H9 (cell line): ENCODE results near the gene SNRNP40. TPM values are rescaled to one million over a fixed set of nuclear protein-coding genes. Genes with fewer than 3 reads are reported as not detected.

ENCODE experiments used
- DNase-seq: peaks from one replicate; pipeline ENCODE4 v3.0.0-alpha.2; 2017
- H2AFZ ChIP-seq: one replicate; pipeline ENCODE4 v1.6.1; 2013; ENCODE audit warnings: mild to moderate bottlenecking, low read length, control low read depth, moderate library complexity
- H2AK5ac ChIP-seq: 2 replicates; pipeline ENCODE4 v1.6.1; 2013; ENCODE audit warnings: low read length, control low read depth, mixed read lengths; ENCODE audit not compliant: insufficient read length
- H2BK120ac ChIP-seq: one replicate; pipeline ENCODE4 v1.6.1; 2013; ENCODE audit warnings: low read depth, mild to moderate bottlenecking, low read length, control low read depth, inconsistent platforms; ENCODE audit not compliant: poor library complexity, severe bottlenecking
- H2BK12ac ChIP-seq: 2 replicates; pipeline ENCODE4 v1.6.1; 2013; ENCODE audit warnings: low read length, control low read depth, mixed read lengths, low read depth; ENCODE audit not compliant: insufficient read length
- H2BK15ac ChIP-seq: 2 replicates; pipeline ENCODE4 v1.6.1; 2013; ENCODE audit warnings: low read depth, low read length, control low read depth
- H2BK20ac ChIP-seq: one replicate; pipeline ENCODE4 v1.6.1; 2013; ENCODE audit warnings: low read depth, mild to moderate bottlenecking, low read length, control low read depth, inconsistent platforms; ENCODE audit not compliant: poor library complexity, severe bottlenecking
- H2BK5ac ChIP-seq: 2 replicates; pipeline ENCODE4 v1.6.1; 2013; ENCODE audit warnings: low read length, control low read depth, mixed read lengths; ENCODE audit not compliant: insufficient read length
- H3K14ac ChIP-seq: 2 replicates; pipeline ENCODE4 v1.6.1; 2013; ENCODE audit warnings: low read length, control low read depth; ENCODE audit not compliant: insufficient read depth
- H3K18ac ChIP-seq: 2 replicates; pipeline ENCODE4 v1.6.1; 2013; ENCODE audit warnings: low read depth, mild to moderate bottlenecking, mixed read lengths, low read length, control low read depth; ENCODE audit not compliant: insufficient read length
- H3K23ac ChIP-seq: 2 replicates; pipeline ENCODE4 v1.6.1; 2013; ENCODE audit warnings: low read length, control low read depth, mixed read lengths, low read depth; ENCODE audit not compliant: insufficient read length
- H3K23me2 ChIP-seq: 2 replicates; pipeline ENCODE4 v1.6.1; 2013; ENCODE audit warnings: low read depth, mild to moderate bottlenecking, mixed read lengths, low read length, control low read depth; ENCODE audit not compliant: insufficient read length, poor library complexity, severe bottlenecking
- H3K27ac ChIP-seq: 2 replicates; pipeline ENCODE4 v1.5.1; 2013; ENCODE audit warnings: low read length, control low read depth, mixed read lengths, low read depth; ENCODE audit not compliant: insufficient read length
- H3K27me3 ChIP-seq: 2 replicates; pipeline ENCODE4 v1.6.1; 2013; ENCODE audit warnings: low read length, control low read depth, inconsistent platforms; ENCODE audit not compliant: insufficient read depth
- H3K4ac ChIP-seq: 2 replicates; pipeline ENCODE4 v1.6.1; 2013; ENCODE audit warnings: low read depth, mild to moderate bottlenecking, control low read depth, inconsistent platforms, low read length, moderate library complexity
- H3K4me1 ChIP-seq: 2 replicates; pipeline ENCODE4 v1.6.1; 2013; ENCODE audit warnings: low read length, control low read depth, inconsistent platforms; ENCODE audit not compliant: insufficient read depth
- H3K4me2 ChIP-seq: 2 replicates; pipeline ENCODE4 v1.6.1; 2013; ENCODE audit warnings: low read length, control low read depth, mixed read lengths; ENCODE audit not compliant: insufficient read length, insufficient read depth
- H3K56ac ChIP-seq: 2 replicates; pipeline ENCODE4 v1.6.1; 2013; ENCODE audit warnings: low read depth, mild to moderate bottlenecking, mixed read lengths, low read length, control low read depth; ENCODE audit not compliant: insufficient read length
- H3K79me1 ChIP-seq: 2 replicates; pipeline ENCODE4 v1.6.1; 2013; ENCODE audit warnings: low read depth, mild to moderate bottlenecking, moderate library complexity, low read length, control low read depth, inconsistent platforms; ENCODE audit not compliant: insufficient read depth, poor library complexity, severe bottlenecking
- H3K79me2 ChIP-seq: 2 replicates; pipeline ENCODE4 v1.6.1; 2013; ENCODE audit warnings: low read length, control low read depth, inconsistent platforms; ENCODE audit not compliant: insufficient read depth
- H3K9ac ChIP-seq: 2 replicates; pipeline ENCODE4 v1.6.1; 2013; ENCODE audit warnings: low read length, control low read depth, mixed read lengths; ENCODE audit not compliant: insufficient read length; ENCODE audit errors: extremely low read depth
- H3K9me3 ChIP-seq: one replicate; pipeline ENCODE4 v1.6.1; 2013; ENCODE audit warnings: low read depth, low read length, inconsistent platforms; ENCODE audit not compliant: control insufficient read depth
- H3T11ph ChIP-seq: one replicate; pipeline ENCODE4 v1.6.1; 2013; ENCODE audit warnings: mild to moderate bottlenecking, low read length, control low read depth, inconsistent platforms
- H4K20me1 ChIP-seq: one replicate; pipeline ENCODE4 v1.6.1; 2013; ENCODE audit not compliant: control insufficient read depth, insufficient read length, insufficient read depth
- H4K5ac ChIP-seq: 2 replicates; pipeline ENCODE4 v1.6.1; 2013; ENCODE audit warnings: low read depth, mild to moderate bottlenecking, mixed read lengths, low read length, control low read depth; ENCODE audit not compliant: insufficient read length
- H4K8ac ChIP-seq: replicated peaks from 2 replicates; pipeline ENCODE4 v1.6.1; 2013; ENCODE audit warnings: low read length, control low read depth, mixed read lengths, low read depth; ENCODE audit not compliant: insufficient read length
- H4K91ac ChIP-seq: 2 replicates; pipeline ENCODE4 v1.6.1; 2013; ENCODE audit warnings: low read depth, mild to moderate bottlenecking, moderate library complexity, mixed read lengths, low read length, control low read depth; ENCODE audit not compliant: insufficient read length
- H3K27ac Mint-ChIP-seq, 3 experiments: 2 replicates in 2 of 3; 3 replicates in 1 of 3; pipeline ENCODE4 v1.8.0; 2020 to 2021; ENCODE audit warnings: mixed read lengths in 3 of 3, mild to moderate bottlenecking in 1 of 3, moderate library complexity in 1 of 3
- H3K27me3 Mint-ChIP-seq: 2 replicates; pipeline ENCODE4 v1.8.0; 2021; ENCODE audit warnings: low read depth, mild to moderate bottlenecking, moderate library complexity, mixed read lengths
- H3K36me3 Mint-ChIP-seq, 3 experiments: 2 replicates in 2 of 3; 3 replicates in 1 of 3; pipeline ENCODE4 v1.8.0; 2020 to 2021; ENCODE audit warnings: low read depth in 3 of 3, mixed read lengths in 3 of 3; ENCODE audit not compliant: insufficient read depth in 1 of 3
- H3K4me1 Mint-ChIP-seq, 2 experiments: 2 replicates each; pipeline ENCODE4 v1.8.0; 2020; ENCODE audit warnings: mixed read lengths in 2 of 2
- H3K4me3 Mint-ChIP-seq, 2 experiments: 2 replicates in 1 of 2; 3 replicates in 1 of 2; pipeline ENCODE4 v1.8.0; 2020 to 2021; ENCODE audit warnings: mild to moderate bottlenecking in 2 of 2, mixed read lengths in 2 of 2, moderate library complexity in 1 of 2
- H3K9me3 Mint-ChIP-seq, 2 experiments: 2 replicates in 1 of 2; 3 replicates in 1 of 2; pipeline ENCODE4 v1.8.0; 2020; ENCODE audit warnings: mild to moderate bottlenecking in 2 of 2, mixed read lengths in 2 of 2, moderate library complexity in 1 of 2
- WGBS: extraction: QIAGEN DNeasy Blood & Tissue Kit; methylation state at CpG from one replicate; pipeline ENCODE4 v1.1.7; 2013; ENCODE audit warnings: missing lambda C conversion rate, low lambda C conversion rate, mixed read lengths; ENCODE audit not compliant: insufficient read length; ENCODE audit errors: extremely low coverage; 5-methylcytosine and 5-hydroxymethylcytosine counted together
- total RNA-seq: library from RNA; stranded (reverse); gene quantifications from 2 replicates; pipeline ENCODE4 v1.2.1, GENCODE V29; 2021
- TF ChIP-seq, protein P1 (sequence below): fragments of 200-600 bp; sonication (generic); conservative IDR thresholded peaks from 3 replicates; pipeline ENCODE4 v1.8.0; 2021; ENCODE audit warnings: antibody characterized with exemption, mild to moderate bottlenecking

The SNRNP40 gene
- total RNA-seq, 1 experiment from 2014 or later: 132 TPM

DNA sequence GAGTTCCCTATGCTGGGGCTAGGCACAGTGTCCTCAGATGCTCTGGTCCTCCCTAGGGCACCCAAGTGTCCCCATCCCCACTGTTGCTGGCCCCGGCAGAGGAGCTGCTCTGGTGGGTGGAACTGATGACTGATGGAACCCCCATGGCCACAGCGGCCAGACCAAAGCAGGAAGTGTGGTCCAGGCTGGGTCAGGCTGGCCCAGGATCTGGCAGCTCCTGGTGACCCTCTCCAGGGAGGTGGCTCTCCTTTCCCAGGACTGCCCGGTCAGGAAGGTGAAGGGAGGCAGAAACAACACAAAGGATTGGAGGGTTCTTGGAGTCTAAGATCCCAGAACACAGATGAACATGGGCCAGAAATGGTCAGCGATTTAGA is 58.0 kb downstream of the SNRNP40 start:
- Histone ChIP-seq H3K4ac (no peak overlapping the region), H2BK12ac (no peak overlapping the region), H3K79me1 (no peaks in the 10 kb centered on the region), H2BK15ac (no peak overlapping the region), H4K8ac (no peak overlapping the region), H3K27me3 (no peaks in the 10 kb centered on the region; the same call in 1 of the 2 replicates), H4K20me1 (no peaks in the 10 kb centered on the region), H2AK5ac (no peak overlapping the region), H4K91ac (no peak overlapping the region), H3K14ac (peak overlapping the region; percentile 87; the same call in 1 of the 2 replicates), H3T11ph (no peak overlapping the region), H3K18ac (no peak overlapping the region), H3K9me3 (no peaks in the 10 kb centered on the region), H3K23me2 (peaks cover 14% of the 10 kb centered on the region), H3K79me2 (peaks cover 2% of the 10 kb centered on the region; the same call in 1 of the 2 replicates), H3K4me2 (peak overlapping the region; percentile 74), H3K4me1 (peaks cover 2% of the 10 kb centered on the region; the same call in 1 of the 2 replicates), H3K23ac (no peak overlapping the region), H2AFZ (no peak overlapping the region), H4K5ac (no peak overlapping the region), H2BK120ac (no peak overlapping the region), H2BK5ac (no peak overlapping the region), H3K27ac (no peak overlapping the region), H3K56ac (no peak overlapping the region), H3K9ac (peak overlapping the region; percentile 18), H2BK20ac (no peak overlapping the region)
- Mint-ChIP-seq H3K27ac (no peak overlapping the region), H3K4me1 (peaks cover 22 to 36% of the 10 kb centered on the region in 2 experiments), H3K9me3 (no peaks in the 10 kb centered on the region), H3K27me3 (peaks cover 50% of the 10 kb centered on the region), H3K36me3 (no peaks in the 10 kb centered on the region; a peak in 1 of 7 replicates), H3K4me3 (peak overlapping the region; percentile 85 to 88)
- no CpG with 5 or more reads among the region's 4 CpGs for WGBS
- no peak for DNase-seq
- TF ChIP-seq, protein P1, sequence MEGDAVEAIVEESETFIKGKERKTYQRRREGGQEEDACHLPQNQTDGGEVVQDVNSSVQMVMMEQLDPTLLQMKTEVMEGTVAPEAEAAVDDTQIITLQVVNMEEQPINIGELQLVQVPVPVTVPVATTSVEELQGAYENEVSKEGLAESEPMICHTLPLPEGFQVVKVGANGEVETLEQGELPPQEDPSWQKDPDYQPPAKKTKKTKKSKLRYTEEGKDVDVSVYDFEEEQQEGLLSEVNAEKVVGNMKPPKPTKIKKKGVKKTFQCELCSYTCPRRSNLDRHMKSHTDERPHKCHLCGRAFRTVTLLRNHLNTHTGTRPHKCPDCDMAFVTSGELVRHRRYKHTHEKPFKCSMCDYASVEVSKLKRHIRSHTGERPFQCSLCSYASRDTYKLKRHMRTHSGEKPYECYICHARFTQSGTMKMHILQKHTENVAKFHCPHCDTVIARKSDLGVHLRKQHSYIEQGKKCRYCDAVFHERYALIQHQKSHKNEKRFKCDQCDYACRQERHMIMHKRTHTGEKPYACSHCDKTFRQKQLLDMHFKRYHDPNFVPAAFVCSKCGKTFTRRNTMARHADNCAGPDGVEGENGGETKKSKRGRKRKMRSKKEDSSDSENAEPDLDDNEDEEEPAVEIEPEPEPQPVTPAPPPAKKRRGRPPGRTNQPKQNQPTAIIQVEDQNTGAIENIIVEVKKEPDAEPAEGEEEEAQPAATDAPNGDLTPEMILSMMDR: no peak
